Ureter (tissue), 1 donor: Measurements from ENCODE around the gene KIF1A. TPM values are rescaled to one million over a fixed set of nuclear protein-coding genes. Genes with fewer than 3 reads are reported as not detected.

ENCODE experiments used
- DNase-seq: peaks from one replicate; pipeline ENCODE4 v3.0.0-alpha.2; 2020; ENCODE audit warnings: low spot score
- total RNA-seq: library from RNA; stranded (reverse); gene quantifications from one replicate; pipeline ENCODE4 v1.2.4, GENCODE V29; 2023
- donor health status: DM: yes; HTN: yes; CAD: no.

The KIF1A gene
- total RNA-seq, 1 donor from 2014 or later: 1.2 TPM

DNA sequence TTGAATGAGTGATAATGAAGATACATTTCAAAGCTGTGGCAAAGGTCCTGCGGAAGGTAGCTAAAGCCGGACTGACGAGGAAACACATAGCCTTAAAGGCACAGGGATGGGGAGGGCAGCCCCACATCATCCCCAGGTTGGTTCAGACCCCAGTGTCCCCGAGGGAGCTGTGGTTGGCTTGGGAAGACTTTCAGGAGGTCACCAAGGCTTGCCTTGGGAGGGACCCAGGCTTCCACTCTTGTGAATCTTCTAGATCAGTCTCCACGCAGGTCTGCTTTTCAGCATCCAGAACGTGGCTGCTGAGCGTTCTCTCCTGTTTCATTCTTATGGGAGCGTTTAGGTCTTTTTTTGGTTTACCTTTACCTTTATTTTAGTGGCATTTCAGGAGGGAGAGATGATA is 16.8 kb downstream of the KIF1A start:
- no peak for DNase-seq

DNA sequence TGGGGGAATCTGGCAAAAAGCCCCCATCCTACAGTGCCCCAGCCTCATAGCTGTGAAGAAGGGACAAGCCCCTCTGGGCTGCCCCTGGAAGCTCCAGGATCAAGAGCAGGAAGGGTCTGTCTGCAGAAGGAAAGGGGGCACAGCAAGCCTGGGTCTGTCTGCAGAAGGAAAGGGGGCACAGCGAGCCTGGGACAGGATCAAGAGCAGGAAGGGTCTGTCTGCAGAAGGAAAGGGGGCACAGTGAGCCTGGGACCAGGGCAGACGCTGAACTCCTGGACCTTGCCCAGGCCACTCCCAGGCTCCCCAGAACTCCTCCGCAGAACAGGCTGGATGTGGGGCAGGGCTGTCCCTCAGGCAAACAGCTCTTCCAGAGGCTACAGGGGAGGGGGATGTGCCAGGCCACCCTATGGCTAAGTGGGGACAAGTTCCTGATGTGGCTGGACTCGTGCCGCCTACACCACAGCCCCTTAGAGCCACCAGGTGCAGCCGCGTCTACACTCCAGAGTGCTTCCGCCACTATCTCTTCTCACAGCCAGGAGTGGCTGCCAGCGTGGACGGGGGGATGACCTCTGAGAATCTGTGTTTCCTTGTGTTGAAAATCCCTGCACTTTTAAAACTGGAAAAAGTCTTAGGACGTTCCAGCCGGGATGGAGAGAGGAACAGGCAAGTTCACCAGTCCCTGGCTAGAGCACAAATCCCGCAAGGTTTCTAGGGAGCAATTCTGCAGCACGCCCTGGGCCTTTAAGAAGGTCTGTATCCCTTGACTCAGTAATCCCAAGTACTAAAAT is 20.8 kb downstream of the KIF1A start:
- no peak for DNase-seq

DNA sequence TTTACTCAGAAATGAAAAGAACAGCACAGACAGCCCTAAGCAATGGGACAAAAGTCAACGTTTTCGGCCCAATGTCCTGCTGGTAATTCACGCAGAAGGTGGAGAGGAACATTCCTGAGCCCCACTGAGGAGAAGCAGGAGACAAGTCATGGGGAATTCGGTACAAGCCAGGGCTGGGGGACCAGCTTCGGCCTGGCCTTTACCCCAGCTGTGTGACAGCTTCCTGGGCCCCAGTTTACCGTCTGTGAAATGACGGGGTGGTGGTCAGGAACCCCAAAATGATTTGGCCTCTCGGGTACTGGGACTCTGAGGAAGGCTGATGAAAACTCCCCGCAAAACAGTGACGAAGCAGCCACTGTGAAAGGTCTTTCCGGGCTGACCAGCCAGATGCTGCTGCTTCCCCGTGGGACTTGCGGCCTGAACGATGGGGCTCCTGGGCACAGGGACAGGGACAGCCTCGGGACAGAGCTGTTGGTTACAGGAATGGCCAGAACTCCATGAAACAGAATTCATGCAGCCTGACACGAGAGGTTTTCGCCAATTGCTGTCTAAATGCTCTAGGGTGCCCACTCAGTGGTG is 21.6 kb downstream of the KIF1A start:
- no peak for DNase-seq

DNA sequence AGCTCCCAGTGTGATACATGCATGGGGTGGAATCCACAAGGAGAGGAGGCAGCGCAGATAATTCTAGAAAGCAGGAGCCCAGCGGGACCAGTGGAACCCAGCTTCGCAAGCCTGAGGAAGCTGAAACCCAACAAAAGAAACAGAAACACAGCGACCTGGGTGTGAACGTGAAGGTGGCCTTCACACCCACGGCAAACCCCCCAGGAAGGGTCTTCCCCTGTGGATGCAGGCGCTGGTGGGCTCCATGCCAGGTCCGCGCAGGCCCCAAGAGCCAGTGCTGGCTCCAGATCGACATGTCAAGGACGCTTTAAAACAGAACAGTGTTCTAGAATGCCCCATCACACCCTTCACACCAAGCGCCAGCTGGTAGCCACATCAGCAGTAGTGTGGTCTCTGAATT is 22.1 kb downstream of the KIF1A start:
- DNase-seq: no peak

GRCh38 chr2:240797500-240797895 is 22.5 kb downstream of the KIF1A start:
- DNase-seq: no peak

- no peak for DNase-seq
These were observed 23.2 kb downstream of the KIF1A start for GRCh38 chr2:240796543-240797499.

DNA sequence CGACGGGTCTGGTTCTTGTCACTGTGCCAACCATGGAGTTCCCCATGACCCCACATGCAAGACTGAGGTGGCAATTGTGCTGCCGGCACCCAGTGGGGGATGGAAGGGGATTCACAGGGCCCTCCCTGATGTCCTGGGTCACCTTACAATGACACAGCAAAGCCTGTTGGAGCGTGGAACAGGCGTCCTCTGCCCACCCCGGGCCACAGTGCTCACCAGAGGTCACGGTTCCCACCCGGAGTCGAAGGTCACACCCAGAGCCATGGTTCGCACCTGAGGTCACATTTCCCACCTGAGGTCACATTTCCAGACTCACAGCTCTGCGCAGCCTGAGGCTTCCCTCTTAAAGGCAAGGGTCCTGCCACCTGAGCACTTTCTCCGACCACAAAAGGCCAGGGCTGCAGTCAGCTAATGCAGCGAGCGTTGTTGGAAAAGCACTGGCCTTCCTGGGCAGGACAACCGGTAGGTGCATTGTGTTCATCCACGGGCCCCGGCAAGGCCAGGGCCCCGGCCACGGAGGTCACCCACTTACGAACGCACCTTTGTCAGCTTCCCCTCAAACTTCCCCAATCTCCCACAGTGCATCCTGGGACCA is 24.0 kb downstream of the KIF1A start:
- DNase-seq: no peak

DNA sequence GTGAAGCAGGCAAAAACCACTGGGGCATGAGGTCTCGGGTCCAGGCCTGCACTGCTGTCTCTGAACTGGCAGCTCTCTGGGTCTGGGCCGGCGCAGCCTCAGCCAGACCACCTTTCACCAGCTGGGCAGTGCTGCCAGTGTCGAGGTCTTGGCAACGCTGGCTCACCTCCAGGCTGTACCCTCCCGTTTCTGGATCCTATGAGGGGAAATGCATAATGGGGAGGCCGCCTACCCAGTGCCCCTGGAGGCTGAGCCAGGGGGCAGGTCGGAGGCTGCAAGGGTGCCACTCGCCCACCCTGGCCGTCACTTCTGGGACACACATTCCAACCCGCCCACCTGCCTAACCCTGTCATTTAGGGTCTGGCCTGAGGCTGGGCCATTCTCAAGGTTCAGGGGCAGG is 24.6 kb downstream of the KIF1A start:
- DNase-seq: no peak

- no peak for DNase-seq
These were observed 25.8 kb downstream of the KIF1A start for GRCh38 chr2:240794178-240794721.

- no peak for DNase-seq
These were observed 26.5 kb downstream of the KIF1A start for GRCh38 chr2:240793313-240794177.

GRCh38 chr2:240792629-240793312 is 27.2 kb downstream of the KIF1A start:
- no peak for DNase-seq

DNA sequence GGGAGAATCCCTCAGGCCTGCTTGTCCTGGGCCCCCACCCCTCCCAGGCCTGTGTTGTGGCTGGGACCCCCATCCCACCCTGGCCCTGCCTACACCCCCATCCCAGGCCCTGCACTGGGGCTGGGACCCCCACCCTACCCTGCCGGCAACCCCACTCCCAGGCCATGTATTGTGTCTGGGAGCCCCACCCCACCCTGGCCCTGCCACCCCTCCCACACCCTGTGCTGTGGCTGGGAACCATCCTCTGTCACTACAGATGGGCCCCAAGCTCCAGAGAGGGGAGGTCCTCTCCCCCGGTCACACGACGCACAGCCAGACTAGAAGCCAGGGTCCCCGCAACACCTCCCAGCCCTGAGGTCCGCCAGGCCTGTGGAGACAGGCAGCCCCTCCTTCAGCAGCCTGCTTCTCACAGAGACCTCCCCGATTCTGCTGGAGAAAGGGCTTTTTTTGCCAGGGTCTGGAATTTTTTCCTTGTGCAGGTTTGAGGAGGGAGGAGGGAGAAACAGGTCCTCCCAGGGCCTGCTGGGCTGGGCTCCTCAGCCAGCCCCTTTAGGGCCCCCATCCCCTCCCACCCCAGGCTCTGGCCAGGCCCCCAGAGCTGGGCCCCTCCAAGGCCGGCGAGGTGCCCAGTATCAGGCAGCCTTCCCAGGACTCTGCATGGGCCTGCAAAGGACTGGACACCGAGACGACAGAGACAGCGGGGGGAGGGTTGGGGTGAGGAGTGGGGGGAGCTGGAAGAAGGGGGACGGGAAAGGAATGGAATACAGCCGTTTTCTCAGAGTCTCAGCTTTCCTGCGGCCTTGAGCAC is 28.0 kb downstream of the KIF1A start:
- no peak for DNase-seq

GRCh38 chr2:240791221-240791800 is 28.7 kb downstream of the KIF1A start:
- no peak for DNase-seq

GRCh38 chr2:240790370-240791220 is 29.4 kb downstream of the KIF1A start:
- DNase-seq: no peak

DNA sequence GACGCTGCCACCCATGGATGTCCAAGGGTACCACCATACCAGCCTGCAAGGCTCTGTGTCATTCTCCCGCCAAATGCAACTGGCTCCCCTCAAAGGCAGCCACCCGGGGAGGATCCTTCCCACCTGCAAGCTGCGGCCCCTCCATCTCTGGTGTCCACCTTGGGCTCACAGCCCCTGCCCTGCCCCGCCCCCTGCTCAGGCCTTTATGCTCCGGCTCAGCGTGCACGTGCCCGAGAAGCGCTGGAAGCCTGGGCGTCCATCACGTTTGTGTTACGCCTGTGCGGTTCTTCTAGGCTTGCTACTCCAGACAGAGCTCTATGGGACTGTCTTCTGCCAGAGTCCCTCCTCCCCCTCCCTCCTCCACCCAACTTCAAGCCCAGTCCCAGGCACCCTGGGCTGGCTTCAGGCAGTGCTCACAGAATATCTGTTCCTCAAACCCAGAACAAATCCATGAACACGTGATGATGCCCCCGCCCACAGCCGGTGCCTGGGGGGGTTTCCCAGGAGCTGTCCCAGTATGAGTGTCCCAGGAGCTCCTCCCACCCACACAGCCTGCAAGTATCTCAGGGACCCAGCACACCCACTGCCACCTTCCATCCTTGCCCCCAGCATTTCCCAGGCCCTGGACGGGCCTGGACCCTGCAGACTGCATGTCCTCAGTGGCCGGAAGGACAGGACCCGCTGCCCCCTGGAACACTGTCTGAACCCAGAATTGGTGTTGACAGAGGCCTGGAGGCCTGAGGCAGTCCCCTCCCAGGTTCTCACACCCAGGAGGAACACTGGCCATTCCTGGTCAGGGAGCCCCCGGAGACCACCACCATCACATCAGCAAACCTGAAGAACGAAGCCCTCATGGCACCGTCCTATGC is 30.3 kb downstream of the KIF1A start:
- DNase-seq: no peak

DNA sequence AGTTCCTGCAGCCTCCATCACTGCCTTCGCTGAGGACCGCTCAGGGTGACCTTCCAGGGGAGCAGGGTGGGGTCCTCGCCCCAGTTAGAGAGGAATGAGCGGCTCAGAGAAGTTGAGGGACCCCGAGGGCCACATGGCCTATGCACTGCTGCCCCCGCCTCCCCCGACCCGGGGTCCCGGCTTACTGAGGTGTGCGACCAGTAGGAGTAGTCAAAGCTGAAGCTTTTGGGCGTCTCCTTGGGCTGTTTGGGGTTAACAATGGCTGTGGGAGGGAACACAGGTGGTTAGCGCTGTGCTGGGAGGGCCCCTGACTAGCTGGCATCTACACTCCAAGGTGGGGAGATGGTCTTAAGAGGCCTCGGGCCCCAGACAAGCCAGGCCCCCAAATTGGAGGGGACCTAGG is 31.0 kb downstream of the KIF1A start:
- no peak for DNase-seq

DNA sequence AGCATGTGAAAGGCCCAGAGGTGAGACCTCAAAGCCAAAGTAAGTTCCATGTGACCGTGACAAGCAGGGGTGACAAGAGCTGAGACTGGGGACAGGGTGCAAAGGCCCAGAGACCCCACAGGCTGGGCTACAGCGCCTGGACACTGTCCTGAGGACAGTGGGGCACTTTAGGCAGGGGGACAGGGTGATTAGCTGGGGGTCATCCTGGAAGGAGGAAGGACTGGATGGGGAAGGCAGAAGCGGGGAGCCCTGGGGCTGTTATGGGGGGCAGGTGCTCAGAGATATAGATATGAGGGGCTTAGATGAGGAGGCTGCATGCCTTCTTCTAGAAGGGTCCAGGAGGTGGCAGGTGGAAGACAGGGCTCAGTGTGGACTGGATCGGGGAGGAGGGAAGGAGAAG is 31.5 kb downstream of the KIF1A start:
- DNase-seq: no peak
